Activated CD8-positive, alpha-beta T cell treated with anti-CD3 and anti-CD28 coated beads for 36 hours (primary cell): Measurements from ENCODE around the gene PLD1. TPM values are rescaled to one million over a fixed set of nuclear protein-coding genes. Genes with fewer than 3 reads are reported as not detected.

Experiments used
- ATAC-seq: fragments of 200-7000 bp; cut with Tn5 transposase; one replicate; pipeline ENCODE4 v1.10.0; 2021; ENCODE audit warnings: mild to moderate bottlenecking, moderate library complexity
- CTCF ChIA-PET: fragments of 350-600 bp; sonication (Branson Sonifier 250); formaldehyde crosslinking; loops from one replicate; lab custom pipeline; 2021; ENCODE audit warnings: antibody characterized with exemption; lab: Charles Lee
- POLR2A ChIA-PET: fragments of 350-600 bp; sonication (Branson Sonifier 250); formaldehyde crosslinking; loops from one replicate; lab custom pipeline; 2021; ENCODE audit warnings: antibody characterized with exemption; lab: Charles Lee
- DNase-seq: peaks from one replicate; pipeline ENCODE4 v3.0.0-alpha.2; 2020
- H3K27ac Mint-ChIP-seq: one replicate; pipeline ENCODE4 v1.8.0; 2021; ENCODE audit warnings: mild to moderate bottlenecking, mixed read lengths
- H3K27me3 Mint-ChIP-seq: one replicate; pipeline ENCODE4 v1.8.0; 2021; ENCODE audit warnings: mixed read lengths
- H3K36me3 Mint-ChIP-seq: one replicate; pipeline ENCODE4 v1.8.0; 2021; ENCODE audit warnings: low read depth, mixed read lengths
- H3K4me1 Mint-ChIP-seq: one replicate; pipeline ENCODE4 v1.8.0; 2021; ENCODE audit warnings: low read depth, mixed read lengths
- H3K4me3 Mint-ChIP-seq: one replicate; pipeline ENCODE4 v1.8.0; 2021; ENCODE audit warnings: mild to moderate bottlenecking, moderate library complexity, mixed read lengths
- H3K9me3 Mint-ChIP-seq: one replicate; pipeline ENCODE4 v1.8.0; 2021; ENCODE audit warnings: mixed read lengths
- CTCF ChIP-seq: fragments of 200-600 bp; IDR thresholded peaks from one replicate; pipeline ENCODE4 v1.8.0; 2022; ENCODE audit warnings: antibody characterized with exemption, mild to moderate bottlenecking
- intact Hi-C: fragments of 100-400 bp; cut with micrococcal nuclease; formaldehyde crosslinking; loops from one replicate; pipeline ENCODE4 v1.10.0; 2022
- total RNA-seq, 2 experiments: library from RNA; stranded (reverse); gene quantifications; one replicate each; pipeline ENCODE4 v1.2.3, GENCODE V29; 2021

Gene PLD1
- total RNA-seq, 2 experiments from 2014 or later = 0.86 to 1.2 TPM

GRCh38 chr3:171824824-171825221, 14.5 kb upstream of the PLD1 start:
- Mint-ChIP-seq H3K36me3 (no peaks in the 10 kb centered on the region), H3K9me3 (no peaks in the 10 kb centered on the region), H3K27ac (no peak overlapping the region), H3K27me3 (peaks cover 15% of the 10 kb centered on the region), H3K4me1 (peaks cover 9% of the 10 kb centered on the region), H3K4me3 (no peak overlapping the region)
- ChIA-PET POLR2A (no interaction called here), CTCF (no interaction called here)
- DNase-seq (no peak), ATAC-seq (no peak)
- intact Hi-C loops = loop anchor here (5.0 kb wide), 1 partner anchor 38 kb away; no protein-coding TSS in a partner anchor
- TF ChIP-seq CTCF = no peak

GRCh38 chr3:171824116-171824515, 13.8 kb upstream of the PLD1 start:
- H3K27ac Mint-ChIP-seq = no peak overlapping the region
- H3K4me3 Mint-ChIP-seq = no peak overlapping the region
- H3K9me3 Mint-ChIP-seq = no peaks in the 10 kb centered on the region
- no peak for TF ChIP-seq CTCF
- H3K36me3 Mint-ChIP-seq = no peaks in the 10 kb centered on the region
- H3K27me3 Mint-ChIP-seq = peaks cover 19% of the 10 kb centered on the region
- ChIA-PET POLR2A (no interaction called here), CTCF (no interaction called here)
- H3K4me1 Mint-ChIP-seq = peaks cover 9% of the 10 kb centered on the region
- no peak for DNase-seq
- ATAC-seq = no peak
- intact Hi-C loops = loop anchor here (5.0 kb wide), 1 partner anchor 37 kb away; no protein-coding TSS in a partner anchor

GRCh38 chr3:171822431-171823106, 12.3 kb upstream of the PLD1 start:
- Mint-ChIP-seq H3K9me3 (no peaks in the 10 kb centered on the region), H3K4me1 (peaks cover 9% of the 10 kb centered on the region), H3K27me3 (peaks cover 19% of the 10 kb centered on the region), H3K36me3 (no peaks in the 10 kb centered on the region), H3K4me3 (no peak overlapping the region), H3K27ac (no peak overlapping the region)
- intact Hi-C loops = loop anchor here (5.0 kb wide), 1 partner anchor 35 kb away; no protein-coding TSS in a partner anchor
- POLR2A ChIA-PET = interaction anchor here (1.2 kb wide), 1 partner anchor 10 kb away, joined by 3 read pairs; no protein-coding TSS in a partner anchor
- CTCF ChIA-PET = no interaction called here
- ATAC-seq = no peak
- no peak for TF ChIP-seq CTCF
- DNase-seq = no peak

- no peaks in the 10 kb centered on the region for H3K36me3 Mint-ChIP-seq
- no peak for DNase-seq
- CTCF ChIA-PET = interaction anchor here (0.5 kb wide), 1 partner anchor 237 kb away, joined by 3 read pairs; no protein-coding TSS in a partner anchor
- ATAC-seq = peak; percentile 24
- H3K4me1 Mint-ChIP-seq = peaks cover 9% of the 10 kb centered on the region
- TF ChIP-seq CTCF = no peak
- POLR2A ChIA-PET = interaction anchor here (0.6 to 1.2 kb wide), 2 partner anchors 10 to 50 kb away, joined by 3 read pairs; no protein-coding TSS in a partner anchor
- no peak overlapping the region for H3K27ac Mint-ChIP-seq
- no peaks in the 10 kb centered on the region for H3K9me3 Mint-ChIP-seq
- intact Hi-C loops = loop anchor here (5.0 kb wide), 1 partner anchor 35 kb away; no protein-coding TSS in a partner anchor
- H3K4me3 Mint-ChIP-seq = no peak overlapping the region
- H3K27me3 Mint-ChIP-seq = peaks cover 16% of the 10 kb centered on the region
Observed at GRCh38 chr3:171821778-171822358, 11.6 kb upstream of the PLD1 start.

GRCh38 chr3:171821044-171821443, 10.8 kb upstream of the PLD1 start:
- no peak for TF ChIP-seq CTCF
- POLR2A ChIA-PET = no interaction called here
- CTCF ChIA-PET = no interaction called here
- no peaks in the 10 kb centered on the region for H3K9me3 Mint-ChIP-seq
- DNase-seq (no peak), ATAC-seq (no peak)
- peaks cover 15% of the 10 kb centered on the region for H3K27me3 Mint-ChIP-seq
- intact Hi-C loops = loop anchor here (5.0 kb wide), 1 partner anchor 34 kb away; no protein-coding TSS in a partner anchor
- H3K4me1 Mint-ChIP-seq = peaks cover 9% of the 10 kb centered on the region
- H3K4me3 Mint-ChIP-seq = no peak overlapping the region
- H3K36me3 Mint-ChIP-seq = no peaks in the 10 kb centered on the region
- H3K27ac Mint-ChIP-seq = no peak overlapping the region
